GM12864 (cell line): ENCODE measurements around the gene PRPS1.
"Not testable (repeated sequence)": the region's sequence is repeated elsewhere in the genome, so short reads cannot be mapped to it uniquely, and the experiment has no call there.

Source experiments
- DNase-seq: peaks from one replicate; pipeline ENCODE4 v3.0.0-alpha.2; 2011; ENCODE audit warnings: low read depth
- H3K4me3 ChIP-seq: 2 replicates; pipeline ENCODE4 v1.5.1; 2011; ENCODE audit warnings: mild to moderate bottlenecking, low read depth, low read length, control low read depth
- TF ChIP-seq, protein P1 (sequence below): IDR thresholded peaks from 2 replicates; pipeline ENCODE4 v1.5.1; 2011; ENCODE audit warnings: low read depth, mild to moderate bottlenecking, moderate library complexity, low read length, control low read depth, inconsistent platforms; ENCODE audit errors: missing control alignments

Gene PRPS1

DNA sequence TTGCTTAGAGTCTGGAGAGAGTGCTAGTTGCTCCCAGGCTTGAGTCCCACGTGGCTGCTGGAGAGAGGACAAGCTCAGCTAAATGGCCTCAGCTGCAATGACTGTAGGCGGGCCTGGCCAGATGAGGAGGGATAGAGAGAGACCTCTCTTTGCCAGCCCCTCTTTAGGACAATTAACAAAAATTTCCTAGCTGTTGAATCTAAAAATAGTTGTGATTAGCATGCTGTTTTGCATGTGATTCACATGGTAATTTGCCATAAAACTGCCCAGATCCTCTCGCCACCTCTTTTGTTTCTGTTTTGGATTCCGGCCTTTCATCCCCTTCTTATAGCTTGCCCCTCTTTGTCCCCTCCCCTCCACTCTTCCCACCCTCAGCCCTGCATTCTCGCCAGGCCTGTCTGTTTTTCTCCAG, 28.9 kb upstream of the PRPS1 start:
- DNase-seq: no peak
- TF ChIP-seq, protein P1, sequence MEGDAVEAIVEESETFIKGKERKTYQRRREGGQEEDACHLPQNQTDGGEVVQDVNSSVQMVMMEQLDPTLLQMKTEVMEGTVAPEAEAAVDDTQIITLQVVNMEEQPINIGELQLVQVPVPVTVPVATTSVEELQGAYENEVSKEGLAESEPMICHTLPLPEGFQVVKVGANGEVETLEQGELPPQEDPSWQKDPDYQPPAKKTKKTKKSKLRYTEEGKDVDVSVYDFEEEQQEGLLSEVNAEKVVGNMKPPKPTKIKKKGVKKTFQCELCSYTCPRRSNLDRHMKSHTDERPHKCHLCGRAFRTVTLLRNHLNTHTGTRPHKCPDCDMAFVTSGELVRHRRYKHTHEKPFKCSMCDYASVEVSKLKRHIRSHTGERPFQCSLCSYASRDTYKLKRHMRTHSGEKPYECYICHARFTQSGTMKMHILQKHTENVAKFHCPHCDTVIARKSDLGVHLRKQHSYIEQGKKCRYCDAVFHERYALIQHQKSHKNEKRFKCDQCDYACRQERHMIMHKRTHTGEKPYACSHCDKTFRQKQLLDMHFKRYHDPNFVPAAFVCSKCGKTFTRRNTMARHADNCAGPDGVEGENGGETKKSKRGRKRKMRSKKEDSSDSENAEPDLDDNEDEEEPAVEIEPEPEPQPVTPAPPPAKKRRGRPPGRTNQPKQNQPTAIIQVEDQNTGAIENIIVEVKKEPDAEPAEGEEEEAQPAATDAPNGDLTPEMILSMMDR: no peak
- no peak overlapping the region for H3K4me3 ChIP-seq

DNA sequence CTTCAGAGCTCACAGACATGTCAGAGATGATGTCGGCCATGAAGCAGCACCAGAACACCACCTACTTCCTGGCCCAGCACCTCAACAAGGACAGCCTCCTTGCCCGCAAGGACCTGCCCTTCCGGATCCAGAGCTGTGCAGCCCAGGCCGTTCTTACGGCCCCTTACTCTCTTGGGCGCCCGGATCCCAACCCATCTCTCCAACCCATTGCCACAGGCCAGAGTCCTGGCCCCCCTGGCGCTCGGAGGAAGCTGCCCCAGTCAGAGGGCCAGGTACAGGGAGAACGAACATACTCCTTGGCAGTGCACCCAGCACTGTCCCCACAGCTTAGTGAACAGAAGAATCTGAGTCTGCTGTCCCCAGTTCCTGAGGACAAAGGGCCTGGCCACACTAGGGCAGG, 27.9 kb upstream of the PRPS1 start:
- no peak for DNase-seq
- TF ChIP-seq, protein P1: no peak
- H3K4me3 ChIP-seq: no peak overlapping the region

DNA sequence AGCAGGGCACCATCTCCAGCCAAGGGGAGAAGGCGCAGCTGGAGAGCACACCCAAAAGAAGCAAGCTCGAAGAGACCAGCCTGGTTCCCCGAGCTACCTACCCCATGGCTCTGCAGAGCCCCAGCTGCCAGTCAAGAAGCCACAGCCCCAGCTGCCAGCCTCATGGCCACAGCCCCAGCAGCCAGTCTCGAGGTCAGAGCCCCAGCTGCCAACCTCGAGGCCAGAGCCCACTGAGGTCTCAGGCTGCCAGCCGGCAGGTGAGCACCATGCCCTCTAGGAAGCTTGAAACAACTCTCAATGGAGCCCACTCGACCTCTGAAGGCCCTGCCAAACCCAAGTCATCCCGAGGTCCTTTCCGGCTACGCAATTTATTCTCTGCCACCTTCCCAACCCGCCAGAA, 27.0 kb upstream of the PRPS1 start:
- H3K4me3 ChIP-seq: no peak overlapping the region
- no peak for DNase-seq
- TF ChIP-seq, protein P1: no peak

DNA sequence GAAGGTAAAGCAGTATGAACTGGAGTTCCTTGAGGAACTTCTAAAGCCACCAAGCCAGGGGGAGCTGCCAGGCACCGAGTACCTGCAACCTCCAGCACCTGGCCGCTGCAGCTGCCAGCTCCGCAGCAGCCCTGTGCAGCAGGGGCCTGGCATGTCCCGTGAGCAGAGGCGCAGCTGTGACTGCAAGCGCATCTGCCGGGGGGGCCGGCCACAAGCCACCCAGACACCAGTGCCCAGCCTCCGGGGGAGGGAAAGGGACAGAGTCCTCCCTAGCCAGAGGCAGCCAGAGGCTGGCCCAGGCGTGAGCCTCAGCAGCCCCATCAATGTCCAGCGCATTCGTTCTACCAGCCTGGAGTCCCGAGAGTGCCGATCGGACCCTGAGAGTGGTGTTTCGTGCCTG, 26.6 kb upstream of the PRPS1 start:
- H3K4me3 ChIP-seq: no peak overlapping the region
- TF ChIP-seq, protein P1: no peak
- DNase-seq: no peak

DNA sequence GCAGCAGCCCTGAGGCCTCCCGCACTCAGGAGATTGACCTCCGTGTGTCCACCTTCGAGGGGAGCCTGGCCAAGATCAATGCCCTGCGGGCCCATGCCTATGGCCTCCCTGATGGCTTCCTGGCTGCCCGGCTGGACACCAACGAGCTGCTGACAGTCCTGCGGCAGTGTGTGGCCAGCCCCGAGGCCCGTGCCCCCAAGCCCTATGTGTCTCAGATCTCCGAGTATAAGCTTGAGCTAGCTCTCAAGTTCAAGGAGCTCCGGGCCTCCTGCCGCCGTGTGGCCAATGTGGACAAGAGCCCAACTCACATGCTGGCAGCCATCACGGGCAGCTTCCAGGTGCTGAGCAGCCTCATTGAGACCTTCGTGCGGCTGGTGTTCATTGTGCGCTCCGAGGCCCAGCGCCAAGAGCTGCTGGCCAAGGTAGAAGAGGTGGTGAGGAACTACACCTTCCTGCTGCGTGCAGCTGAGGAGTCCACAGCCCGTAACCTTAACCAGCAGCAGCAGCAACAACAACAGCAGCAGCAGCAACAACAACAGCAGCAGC, 25.5 kb upstream of the PRPS1 start:
- DNase-seq: no peak
- TF ChIP-seq, protein P1: no peak
- no peak overlapping the region for H3K4me3 ChIP-seq

DNA sequence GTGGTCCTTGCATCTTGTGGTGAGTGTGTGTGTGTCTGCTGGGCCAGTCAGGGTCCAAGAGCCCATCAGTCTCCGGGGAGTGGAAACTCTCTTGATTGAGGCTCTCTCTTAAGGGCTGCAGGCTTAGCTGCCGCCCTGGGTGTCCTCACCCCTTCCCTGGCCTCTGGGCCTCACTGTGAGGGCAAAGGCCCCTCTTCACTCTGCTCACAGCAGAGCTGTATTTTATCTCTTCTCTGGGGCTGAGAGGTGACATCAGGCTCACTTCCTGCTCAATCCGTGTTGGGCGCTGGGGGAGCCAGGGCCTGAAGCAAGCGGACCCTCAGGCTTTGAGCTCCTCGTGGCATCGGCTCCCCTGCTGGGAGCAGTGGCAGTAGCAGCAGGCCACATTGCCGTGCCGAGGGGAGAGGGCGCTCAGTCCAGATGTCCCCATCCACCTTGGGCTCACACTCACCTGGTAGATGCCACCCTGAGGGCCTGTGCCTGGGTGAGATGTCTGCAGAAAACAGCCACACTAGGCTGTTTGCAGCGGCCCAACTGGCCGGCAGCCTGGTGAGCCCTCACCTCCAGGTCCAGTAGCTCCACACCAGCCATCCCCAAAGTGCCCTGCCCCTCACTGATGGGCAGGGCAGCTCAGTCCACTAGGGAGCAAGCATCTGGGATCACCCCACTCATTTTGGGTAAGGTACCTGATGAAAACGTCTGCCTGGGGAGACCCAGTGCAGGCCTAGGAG, 24.7 kb upstream of the PRPS1 start:
- no peak for DNase-seq
- TF ChIP-seq, protein P1: no peak
- no peak overlapping the region for H3K4me3 ChIP-seq

DNA sequence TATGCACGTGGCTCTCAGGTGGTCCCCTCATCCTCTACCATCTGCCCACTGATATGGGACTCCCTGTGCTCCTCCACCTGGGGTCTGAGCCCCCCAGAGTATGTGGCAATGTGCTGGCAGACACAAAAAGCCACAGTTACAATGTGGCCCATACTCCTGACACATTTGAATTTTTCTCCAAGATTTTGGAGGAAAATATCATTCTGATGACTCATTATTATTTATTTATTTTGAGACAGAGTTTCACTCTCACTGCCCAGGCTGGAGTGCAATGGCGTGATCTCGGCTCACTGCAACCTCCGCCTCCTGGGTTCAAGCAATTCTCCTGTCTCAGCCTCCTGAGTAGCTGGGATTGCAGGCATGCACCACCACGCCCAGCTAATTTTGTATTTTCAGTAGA, 19.2 kb upstream of the PRPS1 start:
- DNase-seq, H3K4me3 ChIP-seq: not testable (repeated sequence)
